ENCODE results near the gene LMNTD1.
"Not testable (repeated sequence)": the region's sequence is repeated elsewhere in the genome, so short reads cannot be mapped to it uniquely, and the experiment has no call there.

Gene LMNTD1, protein sequence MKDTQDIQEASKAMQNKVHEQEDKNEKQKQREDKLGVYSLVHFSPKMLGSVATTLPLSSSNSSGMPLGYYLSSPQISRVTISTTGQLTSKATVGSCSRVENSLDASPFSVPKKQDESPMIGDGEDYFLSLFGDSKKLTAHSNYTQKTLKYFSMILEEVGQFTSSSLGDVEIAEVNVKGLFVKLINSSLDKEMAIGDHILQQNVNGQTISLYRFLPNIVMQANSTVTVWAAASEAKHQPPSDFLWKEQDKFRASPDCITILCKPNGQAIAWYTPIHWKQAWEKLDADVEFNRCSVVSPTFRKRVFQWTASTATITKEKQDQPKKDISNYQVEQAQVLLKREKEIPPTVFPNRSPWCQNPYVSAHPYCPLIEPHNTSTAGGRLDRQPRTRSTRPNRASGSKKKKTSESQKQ

DNA sequence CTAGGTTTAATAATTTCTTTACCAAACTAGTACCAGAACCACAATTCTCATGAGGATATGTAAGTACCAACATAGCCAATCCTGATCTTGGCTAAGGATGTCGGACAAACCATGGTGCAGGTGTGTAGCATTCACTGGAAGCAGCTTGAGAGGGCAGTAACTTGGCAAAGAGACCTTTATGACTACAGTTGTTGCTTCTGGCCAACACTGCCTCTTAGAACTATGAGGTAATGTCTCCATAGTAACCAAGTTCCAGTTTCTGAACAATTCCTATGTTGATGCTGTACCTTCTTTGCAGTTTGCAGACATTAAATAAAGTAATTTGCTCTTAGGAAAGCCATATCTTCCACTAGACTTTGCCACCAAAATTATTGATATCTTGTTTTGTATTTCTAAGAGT is at the start of gene LMNTD1:
Gene LMNTD1 (minus strand): TSS at position 186 of the 400 bp plus-strand sequence. CDS start 324 bp downstream, outside the sequence.
- no peak for DNase-seq (ENCODE audit: low read depth, low spot score)

DNA sequence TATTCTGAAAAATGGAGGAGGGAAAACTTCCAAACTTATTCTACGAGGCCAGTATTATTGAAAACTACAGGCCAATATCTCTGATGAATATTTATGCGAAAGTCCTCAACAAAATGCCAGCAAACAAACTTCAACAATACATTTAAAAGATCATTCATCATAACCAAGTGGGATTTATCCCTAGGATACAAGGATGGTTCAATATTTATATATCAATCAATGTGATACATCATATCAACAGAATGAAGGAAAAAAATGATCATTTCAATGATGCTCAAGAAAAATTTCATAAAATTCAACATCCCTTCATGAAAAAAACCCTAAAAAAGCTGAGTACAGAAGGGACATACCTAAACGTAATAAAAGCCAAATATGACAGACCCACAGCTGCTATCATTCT is 45.9 kb upstream of the LMNTD1 start:
- no peak for DNase-seq (ENCODE audit: low read depth, low spot score)

DNA sequence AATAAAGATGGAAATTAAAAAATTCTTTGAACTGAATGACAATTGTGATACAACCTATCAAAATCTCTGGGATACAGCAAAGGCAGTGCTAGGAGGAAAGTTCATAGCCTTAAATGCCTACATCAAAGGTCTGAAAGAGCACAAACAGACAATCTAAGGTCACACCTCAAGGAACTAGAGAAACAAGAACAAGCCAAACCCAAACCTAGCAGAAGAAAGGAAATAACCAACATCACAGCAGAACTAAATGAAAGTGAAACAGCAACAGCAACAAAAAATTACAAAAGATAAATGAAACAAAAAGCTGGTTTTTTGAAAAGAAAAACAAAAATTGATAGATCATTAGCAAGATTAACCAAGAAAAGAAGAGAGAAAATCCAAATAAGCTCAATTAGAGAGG is 42.4 kb upstream of the LMNTD1 start:
- not testable (repeated sequence) for DNase-seq (ENCODE audit: low read depth, low spot score)

DNA sequence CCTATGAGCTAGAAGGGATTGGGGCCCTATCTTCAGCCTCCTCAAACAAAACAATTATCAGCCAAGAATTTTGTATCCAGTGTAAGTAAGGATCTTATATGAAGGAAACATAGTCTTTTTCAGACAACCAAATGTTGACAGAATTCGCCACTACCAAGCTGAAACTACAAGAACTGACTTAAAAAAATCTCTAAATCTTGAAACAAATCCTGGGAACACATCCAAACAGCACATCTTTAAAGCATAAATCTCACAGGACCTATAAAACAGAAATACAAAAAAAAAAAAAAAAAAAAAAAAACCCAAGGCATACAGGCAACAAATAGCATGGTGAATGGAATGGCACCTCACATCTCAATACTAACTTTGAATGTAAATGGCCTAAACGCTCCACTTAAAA is 41.3 kb upstream of the LMNTD1 start:
- no peak for DNase-seq (ENCODE audit: low read depth, low spot score)

DNA sequence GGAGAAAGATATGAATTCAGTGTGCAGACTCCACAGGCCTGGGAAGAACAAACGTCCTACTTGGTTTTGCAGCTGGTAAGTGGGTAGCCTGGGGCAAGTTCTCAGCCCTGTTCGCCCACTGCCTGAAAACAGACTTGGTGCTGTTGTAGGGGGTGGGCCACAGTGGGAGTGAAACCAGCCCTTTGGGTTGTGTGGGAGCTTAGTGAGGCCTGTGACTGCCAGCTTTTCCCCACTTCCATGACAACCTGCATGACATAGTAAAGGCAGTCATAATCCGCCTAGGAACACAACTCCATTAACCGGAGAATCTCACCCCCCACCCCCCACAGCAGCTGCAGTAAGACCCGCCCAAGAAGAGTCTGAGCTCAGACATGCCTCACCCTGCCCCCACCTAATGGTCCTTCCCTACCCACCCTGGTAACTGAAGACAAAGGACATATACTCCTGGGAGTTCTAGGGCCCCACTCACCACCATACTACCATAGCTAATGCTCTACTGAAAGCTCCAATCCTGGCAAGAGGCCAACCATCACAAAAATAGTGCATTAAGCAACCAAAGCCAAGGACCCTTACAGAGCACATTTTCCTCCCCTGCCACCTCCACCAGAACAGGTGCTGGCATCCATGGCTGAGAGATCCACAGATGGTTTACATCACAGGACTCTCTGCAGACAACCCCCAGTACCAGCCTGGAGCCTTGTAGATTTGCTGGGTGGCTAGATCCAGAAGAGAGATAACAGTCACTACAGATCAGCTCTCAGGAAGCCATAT is 39.8 kb upstream of the LMNTD1 start:
- DNase-seq (ENCODE audit: low read depth, low spot score), result no peak

DNA sequence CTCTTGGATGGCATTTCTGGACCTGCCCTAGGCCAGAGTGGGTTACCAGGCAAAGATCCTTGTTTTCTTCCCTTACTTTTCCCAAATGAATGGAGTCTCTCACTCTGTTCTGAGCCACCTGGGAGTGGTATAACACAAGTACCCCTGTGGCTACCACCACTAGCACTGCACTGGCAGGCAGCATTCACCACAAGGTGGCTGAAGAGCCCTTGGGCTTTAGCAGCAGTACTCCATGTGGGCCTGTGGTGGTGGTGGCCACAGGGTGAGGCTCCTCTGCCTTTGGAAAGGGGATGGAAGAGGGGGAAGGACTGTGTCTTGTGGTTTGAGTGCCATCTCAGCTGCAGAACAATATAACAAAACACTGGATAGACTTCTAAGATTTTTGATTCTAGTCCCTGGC is 38.1 kb upstream of the LMNTD1 start:
- DNase-seq (ENCODE audit: low read depth, low spot score), result no peak

DNA sequence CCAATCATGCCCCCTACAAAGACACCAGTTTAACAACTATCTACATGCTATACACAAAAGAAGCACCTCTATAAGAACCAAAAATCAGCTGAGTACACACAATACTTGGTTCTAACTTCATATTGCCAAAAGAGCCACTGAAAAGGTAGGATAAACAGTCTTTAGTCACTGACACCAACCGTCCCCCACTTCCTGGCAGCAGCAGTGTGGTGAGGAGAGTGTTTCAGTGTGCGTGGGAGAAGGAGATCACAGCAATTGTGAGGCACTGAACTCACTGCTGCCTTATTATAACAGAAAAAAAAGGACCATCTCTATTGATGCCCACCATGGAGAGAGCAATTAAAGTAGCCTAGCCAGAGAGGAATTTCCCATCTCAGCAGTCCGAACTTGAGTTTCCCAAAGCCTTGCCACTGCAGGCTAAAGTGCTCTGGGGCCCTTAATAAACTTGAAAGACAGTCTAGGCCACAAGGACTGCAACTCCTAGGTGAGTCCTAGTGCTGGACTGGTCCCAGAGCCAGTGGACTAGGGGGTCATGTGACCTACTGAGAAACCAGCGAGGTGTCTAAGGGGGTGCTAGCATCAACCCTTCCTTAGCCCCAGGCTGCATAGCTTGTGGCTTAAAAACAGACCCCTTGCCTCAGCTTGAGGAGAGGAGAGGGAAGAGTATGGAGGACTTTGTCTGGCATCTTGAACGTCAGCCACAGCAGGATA is 37.1 kb upstream of the LMNTD1 start:
- no peak for DNase-seq (ENCODE audit: low read depth, low spot score)

DNA sequence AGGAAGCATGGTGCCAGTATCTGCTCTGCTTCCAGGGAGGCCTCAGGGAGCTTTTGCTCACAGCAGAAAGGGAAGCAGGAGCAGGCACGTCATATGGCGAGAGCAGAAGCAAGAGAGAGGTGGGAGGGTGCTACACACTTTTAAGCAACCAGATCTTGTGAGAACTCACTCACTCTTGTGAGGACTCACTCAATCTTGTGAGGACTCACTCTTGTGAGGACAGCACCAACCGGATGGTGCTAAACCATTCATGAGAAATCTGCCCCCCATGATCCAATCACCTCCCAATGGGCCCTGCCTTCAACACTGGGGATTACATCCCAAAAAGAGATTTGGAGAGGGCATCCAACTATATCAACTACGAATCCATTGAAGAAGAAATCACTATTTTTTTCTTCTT is 34.3 kb upstream of the LMNTD1 start:
- DNase-seq (ENCODE audit: low read depth, low spot score), result no peak

DNA sequence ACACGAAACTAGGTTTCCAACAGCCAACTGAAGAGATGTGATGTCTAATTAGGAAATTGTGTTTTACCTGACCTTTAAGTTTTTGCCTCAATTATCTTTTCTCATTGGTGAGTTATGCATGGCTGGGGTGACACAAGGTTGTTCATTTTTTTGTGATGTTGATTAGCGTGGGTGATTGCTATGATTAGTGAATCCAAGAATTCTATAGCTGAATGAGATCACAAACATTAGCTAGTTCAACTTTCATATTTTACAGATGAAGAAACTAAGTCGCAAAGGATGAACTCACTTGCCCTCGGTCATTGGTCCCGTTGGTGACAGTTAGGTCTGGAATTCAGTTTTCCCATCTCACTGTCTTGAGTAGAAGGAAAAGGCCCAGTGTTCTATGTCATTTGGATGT is 32.6 kb upstream of the LMNTD1 start:
- DNase-seq (ENCODE audit: low read depth, low spot score), result no peak

DNA sequence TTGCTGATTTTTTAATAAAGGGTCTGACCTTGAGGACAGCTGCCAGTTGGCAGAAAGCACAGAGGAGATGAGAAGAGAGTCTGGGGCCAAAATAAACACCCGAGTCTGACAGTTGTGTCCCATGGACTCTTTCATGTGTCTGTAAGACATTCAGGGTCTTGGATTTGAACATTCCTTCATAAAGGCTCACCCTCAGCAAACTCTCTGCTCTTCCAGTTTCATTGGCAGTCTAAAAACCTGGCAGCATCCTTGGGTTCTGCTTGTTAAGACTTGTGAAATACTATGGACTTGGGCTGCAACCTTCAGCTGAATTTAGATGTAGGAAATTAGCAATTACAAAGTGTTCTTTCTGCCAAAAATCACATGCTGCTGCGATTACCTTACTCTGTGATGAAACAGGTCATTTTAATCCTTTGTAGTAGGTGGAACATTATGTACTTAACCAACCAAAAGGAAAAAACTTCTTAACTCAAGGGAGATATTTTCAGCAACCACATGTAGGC is 32.0 kb upstream of the LMNTD1 start:
- DNase-seq (ENCODE audit: low read depth, low spot score), result peak; percentile 29

DNA sequence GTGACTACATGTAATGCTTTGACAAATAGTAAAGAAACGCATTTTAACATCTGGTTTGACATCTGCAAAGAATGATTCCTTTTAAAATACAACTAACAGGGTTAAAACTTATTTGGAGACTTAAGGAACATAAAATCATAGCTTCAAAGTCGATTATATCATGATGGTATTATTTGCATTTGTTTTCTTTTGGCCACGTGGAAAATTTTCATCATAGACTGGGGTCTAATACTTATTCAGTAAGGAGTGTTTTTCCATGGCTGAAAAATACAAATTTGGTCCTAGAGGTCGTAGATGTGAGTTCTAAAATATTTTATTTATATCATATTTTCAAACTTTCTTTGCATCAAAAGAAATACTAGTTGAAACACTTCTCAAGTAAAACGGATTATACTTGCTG is 31.5 kb upstream of the LMNTD1 start:
- no peak for DNase-seq (ENCODE audit: low read depth, low spot score)

DNA sequence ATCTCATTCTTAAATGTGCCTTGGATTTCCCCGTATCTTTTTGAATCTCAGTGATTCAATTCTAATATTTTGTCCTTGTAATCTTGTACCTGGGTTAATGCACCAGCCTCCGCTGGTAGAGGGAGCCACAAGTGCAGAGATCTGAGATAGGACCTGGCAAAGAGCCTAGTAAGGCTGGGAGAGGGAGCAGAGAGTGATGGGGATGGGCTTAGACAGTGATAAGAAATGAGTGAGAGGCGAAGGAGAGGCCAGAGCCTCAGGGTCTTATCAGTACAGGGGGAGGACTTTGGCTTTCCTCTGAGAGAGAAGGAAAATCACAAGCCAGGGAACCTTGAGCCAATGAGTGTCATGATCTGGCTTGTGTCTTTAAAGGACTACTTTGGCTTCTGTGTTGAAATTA is 30.5 kb upstream of the LMNTD1 start:
- no peak for DNase-seq (ENCODE audit: low read depth, low spot score)

DNA sequence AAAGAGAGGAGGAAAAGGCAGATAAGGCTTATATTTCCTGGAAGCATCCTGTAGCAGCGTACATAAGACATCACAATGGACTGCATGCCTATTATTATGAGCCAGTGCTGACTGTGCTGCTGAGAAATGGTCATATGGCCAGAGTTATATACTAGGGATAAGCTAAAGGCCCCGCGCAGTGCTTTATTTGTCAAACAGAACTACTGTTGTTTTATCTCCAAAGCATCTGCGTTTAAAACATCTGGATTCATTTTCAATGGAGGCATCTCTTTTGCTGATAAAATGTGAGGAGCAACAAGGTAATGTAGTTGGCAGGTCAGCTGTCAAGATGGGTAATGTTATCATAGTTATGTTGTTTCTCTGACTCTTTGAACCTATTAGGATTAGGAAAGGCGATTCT is 28.0 kb upstream of the LMNTD1 start:
- no peak for DNase-seq (ENCODE audit: low read depth, low spot score)

DNA sequence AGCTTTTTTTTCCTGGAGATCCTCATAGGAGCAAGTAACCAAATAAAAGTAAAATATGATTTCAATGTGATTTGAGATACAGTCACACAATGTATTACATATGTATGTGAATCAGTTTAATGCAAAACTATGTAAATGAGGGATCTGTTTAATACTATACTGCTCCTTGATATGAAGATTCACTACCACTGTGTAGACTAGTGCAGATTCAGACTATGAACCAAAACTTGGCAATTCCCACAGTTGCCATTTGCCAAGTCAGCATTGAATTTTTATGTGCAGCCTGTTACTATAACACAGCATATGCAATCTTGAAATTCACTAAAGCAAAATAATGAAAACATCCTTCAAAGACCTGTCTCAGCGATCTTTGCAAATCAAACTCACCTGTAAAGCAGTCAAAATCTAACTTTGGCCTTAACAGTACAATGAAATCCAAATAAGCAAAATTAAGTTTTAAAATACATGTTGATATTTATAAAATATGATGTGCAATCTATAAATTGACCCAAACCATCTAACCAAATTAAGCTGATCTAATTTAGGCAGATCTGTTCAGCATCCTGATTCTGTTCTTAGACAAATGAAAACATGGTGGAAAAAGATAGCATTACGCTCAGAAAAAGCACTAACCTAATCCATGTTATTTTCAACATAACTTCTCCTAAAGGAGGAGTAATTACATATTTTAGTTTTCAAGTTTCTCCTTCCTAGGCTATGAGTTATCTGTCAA is 25.5 kb upstream of the LMNTD1 start:
- no peak for DNase-seq (ENCODE audit: low read depth, low spot score)

DNA sequence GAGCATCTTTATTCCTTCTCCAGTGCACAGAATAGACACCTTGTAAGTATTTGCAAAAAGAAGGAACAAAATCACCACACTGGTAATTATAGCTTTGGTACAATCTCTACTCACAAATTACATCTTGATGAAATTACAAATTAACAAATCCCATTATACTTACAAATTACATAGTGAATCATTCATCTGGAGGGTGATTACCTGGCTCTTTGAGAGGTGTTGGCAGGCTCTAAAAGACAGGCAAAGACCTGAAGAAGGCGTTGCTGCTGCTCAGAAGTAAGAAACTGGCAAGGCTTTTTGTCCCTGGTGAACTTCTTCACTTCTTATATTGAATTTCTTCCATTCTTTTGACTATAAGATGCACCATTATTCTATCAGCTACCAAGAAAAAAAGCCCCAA is 21.7 kb upstream of the LMNTD1 start:
- no peak for DNase-seq (ENCODE audit: low read depth, low spot score)

DNA sequence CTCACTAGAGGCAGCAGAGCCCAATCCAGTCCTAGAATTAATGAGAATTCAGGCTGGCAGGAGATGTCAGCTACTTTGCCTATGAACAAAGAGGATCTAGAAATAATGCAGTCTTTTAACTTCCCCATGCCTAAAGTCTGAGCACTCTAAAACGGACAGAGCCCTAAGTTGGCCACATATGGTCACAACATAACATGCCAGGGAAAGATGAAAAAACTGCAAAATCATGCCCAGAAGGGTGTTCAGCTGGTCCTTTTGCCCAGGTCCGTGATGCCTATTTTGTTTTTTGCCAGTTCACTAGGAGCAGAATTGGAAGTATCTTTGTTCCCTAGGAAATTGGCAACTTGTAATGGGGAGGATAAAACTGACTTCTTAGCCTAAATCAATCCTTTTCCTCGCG is 20.3 kb upstream of the LMNTD1 start:
- DNase-seq (ENCODE audit: low read depth, low spot score), result no peak

DNA sequence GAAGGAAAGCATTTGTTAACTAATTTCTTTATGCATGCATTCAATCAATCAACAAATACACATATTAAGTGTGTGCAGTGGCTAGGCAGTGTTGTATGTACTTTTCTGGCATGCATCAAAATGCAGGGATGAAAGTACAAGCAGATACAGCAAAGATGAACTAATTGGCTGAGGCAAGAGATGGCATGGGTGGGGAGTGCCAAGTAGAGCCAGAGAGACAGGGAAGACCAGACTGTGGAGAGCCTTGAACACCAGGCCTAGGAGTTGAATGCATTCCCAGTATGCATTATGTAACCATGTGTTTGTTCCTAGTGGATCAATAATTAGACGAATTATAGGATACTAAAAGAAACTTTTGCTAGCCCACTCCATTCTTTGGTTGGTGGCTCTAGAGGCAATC is 17.3 kb upstream of the LMNTD1 start:
- DNase-seq (ENCODE audit: low read depth, low spot score), result no peak

DNA sequence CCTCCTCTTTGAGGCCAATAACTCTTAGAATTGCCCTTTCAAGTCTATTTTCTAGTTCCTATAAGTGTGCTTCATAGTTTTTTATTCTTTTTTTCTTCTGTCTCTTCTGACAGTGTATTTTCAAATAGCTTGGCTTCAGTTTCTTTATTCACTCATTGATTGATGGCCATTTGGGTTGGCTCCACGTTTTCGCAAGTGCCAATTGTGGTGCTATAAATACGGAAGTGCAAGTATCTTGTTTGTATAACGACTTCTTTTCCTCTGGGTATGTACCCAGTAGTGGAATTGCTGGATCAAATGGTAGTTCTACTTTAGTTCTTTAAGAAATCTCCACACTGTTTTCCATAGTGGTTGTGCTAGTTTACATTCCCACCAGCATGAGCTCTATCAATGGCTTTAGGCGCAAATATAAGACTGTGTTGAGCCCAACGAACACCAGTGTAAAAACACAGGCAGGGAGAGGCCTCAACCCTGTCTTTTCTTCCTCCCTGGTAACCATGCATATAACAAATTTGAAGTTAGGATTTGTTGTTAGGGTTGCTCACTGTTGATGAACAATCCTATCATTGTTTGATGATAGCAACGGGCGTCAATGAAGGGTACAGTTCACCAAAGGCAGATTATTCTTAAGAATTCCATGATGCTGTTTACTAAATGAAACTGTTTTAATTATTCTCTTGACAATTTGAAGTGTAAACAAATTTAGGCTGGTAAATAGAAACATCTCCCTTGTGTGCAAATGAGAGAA is 13.3 kb upstream of the LMNTD1 start:
- DNase-seq (ENCODE audit: low read depth, low spot score), result no peak

DNA sequence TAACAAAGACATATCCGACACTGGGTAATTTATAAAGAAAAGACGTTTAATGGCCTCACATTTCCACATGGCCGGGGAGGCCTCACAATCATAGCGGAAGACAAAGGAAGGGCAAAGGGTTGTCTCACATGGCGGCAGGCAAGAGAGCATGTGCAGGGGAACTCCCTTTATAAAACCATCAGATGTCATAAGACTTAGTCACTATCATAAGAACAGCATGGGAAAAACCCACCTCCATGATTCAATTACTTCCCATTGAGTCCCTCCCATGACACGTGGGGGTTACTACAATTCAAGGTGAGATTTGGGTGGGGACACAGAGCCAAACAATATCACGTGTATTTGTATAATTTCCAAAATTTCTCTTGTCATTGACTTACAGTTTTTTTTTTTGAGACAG is 5.5 kb upstream of the LMNTD1 start:
- DNase-seq (ENCODE audit: low read depth, low spot score), result no peak

DNA sequence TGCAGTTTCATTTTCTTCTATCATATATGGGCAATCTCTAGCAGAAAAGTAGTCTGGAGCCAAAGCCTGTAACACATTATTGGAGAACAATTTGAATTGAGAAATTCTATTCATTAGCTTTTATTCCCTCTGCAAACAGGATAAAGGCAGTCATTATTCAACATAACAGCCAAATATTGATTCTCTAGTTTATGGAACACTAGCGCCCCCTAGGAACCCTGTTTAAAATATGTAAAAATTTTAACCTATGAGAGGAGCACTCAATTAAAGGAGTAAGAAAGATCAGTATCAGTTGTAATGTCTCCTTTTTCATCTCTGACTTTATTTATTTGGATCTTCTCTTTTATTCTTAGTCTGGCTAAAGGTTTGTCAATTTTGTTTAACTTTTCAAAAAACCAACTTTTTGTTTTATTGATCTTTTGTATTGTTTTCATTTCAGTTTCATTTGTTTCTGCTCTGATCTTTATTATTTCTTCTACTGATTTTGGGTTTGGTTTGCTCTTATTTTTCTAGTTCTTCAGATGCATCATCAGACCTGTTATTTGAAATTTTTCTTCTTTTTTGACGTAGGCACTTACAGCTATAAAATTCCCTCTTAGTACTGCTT is 4.8 kb upstream of the LMNTD1 start:
- no peak for DNase-seq (ENCODE audit: low read depth, low spot score)

Measured in brain pericyte (primary cell).